ENCODE results near the gene POLR2E. TPM values are rescaled to one million over a fixed set of nuclear protein-coding genes. Genes with fewer than 3 reads are reported as not detected.
"Not testable (repeated sequence)": the region's sequence is repeated elsewhere in the genome, so short reads cannot be mapped to it uniquely, and the experiment has no call there.

The POLR2E gene
- total RNA-seq, 1 donor from 2014 or later: 87.1 TPM

GRCh38 chr19:1133471-1133929 is 38.3 kb upstream of the POLR2E start:
- no peak for TF ChIP-seq CTCF (IDR thresholded peaks at IDR 0.05; ENCODE audit: insufficient read depth, low read length, severe bottlenecking)
- no peak for DNase-seq (ENCODE audit: low read depth)
- no peak for FAIRE-seq
- H3K4me3 ChIP-seq (ENCODE audit: low read depth, low read length): no peak overlapping the region
- H3K27me3 ChIP-seq (ENCODE audit: control insufficient read depth, insufficient read depth, low read length): no peaks in the 10 kb centered on the region
- H3K36me3 ChIP-seq (ENCODE audit: control insufficient read depth, insufficient read depth, low read length): peaks cover 18% of the 10 kb centered on the region

GRCh38 chr19:1132552-1133383 is 37.6 kb upstream of the POLR2E start:
- FAIRE-seq (no peak), DNase-seq (ENCODE audit: low read depth) (no peak)
- peak overlapping the region; percentile 61 for H3K4me3 ChIP-seq (ENCODE audit: low read depth, low read length)
- peaks cover 20% of the 10 kb centered on the region for H3K36me3 ChIP-seq (ENCODE audit: control insufficient read depth, insufficient read depth, low read length)
- no peak for TF ChIP-seq CTCF (IDR thresholded peaks at IDR 0.05; ENCODE audit: insufficient read depth, low read length, severe bottlenecking)
- no peaks in the 10 kb centered on the region for H3K27me3 ChIP-seq (ENCODE audit: control insufficient read depth, insufficient read depth, low read length)

GRCh38 chr19:1131718-1132551 is 36.8 kb upstream of the POLR2E start:
- H3K36me3 ChIP-seq (ENCODE audit: control insufficient read depth, insufficient read depth, low read length): peaks cover 28% of the 10 kb centered on the region
- no peak for TF ChIP-seq CTCF (IDR thresholded peaks at IDR 0.05; ENCODE audit: insufficient read depth, low read length, severe bottlenecking)
- DNase-seq (ENCODE audit: low read depth) (peak; percentile 85), FAIRE-seq (no peak)
- no peaks in the 10 kb centered on the region for H3K27me3 ChIP-seq (ENCODE audit: control insufficient read depth, insufficient read depth, low read length)
- peak overlapping the region; percentile 61 for H3K4me3 ChIP-seq (ENCODE audit: low read depth, low read length)

GRCh38 chr19:1130771-1131717 is 35.9 kb upstream of the POLR2E start:
- peaks cover 35% of the 10 kb centered on the region for H3K36me3 ChIP-seq (ENCODE audit: control insufficient read depth, insufficient read depth, low read length)
- TF ChIP-seq CTCF (IDR thresholded peaks at IDR 0.05; ENCODE audit: insufficient read depth, low read length, severe bottlenecking): no peak
- FAIRE-seq: no peak

GRCh38 chr19:1129535-1129934 is 34.4 kb upstream of the POLR2E start:
- DNase-seq (ENCODE audit: low read depth): no peak
- no peak for FAIRE-seq
- no peaks in the 10 kb centered on the region for H3K27me3 ChIP-seq (ENCODE audit: control insufficient read depth, insufficient read depth, low read length)
- H3K36me3 ChIP-seq (ENCODE audit: control insufficient read depth, insufficient read depth, low read length): peaks cover 36% of the 10 kb centered on the region
- TF ChIP-seq CTCF (IDR thresholded peaks at IDR 0.05; ENCODE audit: insufficient read depth, low read length, severe bottlenecking): no peak
- H3K4me3 ChIP-seq (ENCODE audit: low read depth, low read length): no peak overlapping the region

More at GRCh38 chr19:1130771-1131717, 35.9 kb upstream of the POLR2E start:
- DNase-seq (ENCODE audit: low read depth): no peak
- Histone ChIP-seq H3K4me3 (ENCODE audit: low read depth, low read length) (peak overlapping the region; percentile 61), H3K27me3 (ENCODE audit: control insufficient read depth, insufficient read depth, low read length) (no peaks in the 10 kb centered on the region)

GRCh38 chr19:1129084-1129483 is 33.9 kb upstream of the POLR2E start:
- not testable (repeated sequence) for FAIRE-seq; H3K4me3 ChIP-seq (ENCODE audit: low read depth, low read length); H3K27me3 ChIP-seq (ENCODE audit: control insufficient read depth, insufficient read depth, low read length); DNase-seq (ENCODE audit: low read depth)
- H3K36me3 ChIP-seq (ENCODE audit: control insufficient read depth, insufficient read depth, low read length): peaks cover 38% of the 10 kb centered on the region
